Measurements from ENCODE around the gene PHACTR4.

- TF ChIP-seq, protein P1, sequence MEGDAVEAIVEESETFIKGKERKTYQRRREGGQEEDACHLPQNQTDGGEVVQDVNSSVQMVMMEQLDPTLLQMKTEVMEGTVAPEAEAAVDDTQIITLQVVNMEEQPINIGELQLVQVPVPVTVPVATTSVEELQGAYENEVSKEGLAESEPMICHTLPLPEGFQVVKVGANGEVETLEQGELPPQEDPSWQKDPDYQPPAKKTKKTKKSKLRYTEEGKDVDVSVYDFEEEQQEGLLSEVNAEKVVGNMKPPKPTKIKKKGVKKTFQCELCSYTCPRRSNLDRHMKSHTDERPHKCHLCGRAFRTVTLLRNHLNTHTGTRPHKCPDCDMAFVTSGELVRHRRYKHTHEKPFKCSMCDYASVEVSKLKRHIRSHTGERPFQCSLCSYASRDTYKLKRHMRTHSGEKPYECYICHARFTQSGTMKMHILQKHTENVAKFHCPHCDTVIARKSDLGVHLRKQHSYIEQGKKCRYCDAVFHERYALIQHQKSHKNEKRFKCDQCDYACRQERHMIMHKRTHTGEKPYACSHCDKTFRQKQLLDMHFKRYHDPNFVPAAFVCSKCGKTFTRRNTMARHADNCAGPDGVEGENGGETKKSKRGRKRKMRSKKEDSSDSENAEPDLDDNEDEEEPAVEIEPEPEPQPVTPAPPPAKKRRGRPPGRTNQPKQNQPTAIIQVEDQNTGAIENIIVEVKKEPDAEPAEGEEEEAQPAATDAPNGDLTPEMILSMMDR (IDR thresholded peaks at IDR 0.05; ENCODE audit: poor library complexity), result no peak
- TF ChIP-seq EZH2 (IDR thresholded peaks at IDR 0.05; ENCODE audit: borderline replicate concordance), result no peak
- no peak for TF ChIP-seq EZH2phosphoT487 (IDR thresholded peaks at IDR 0.05; ENCODE audit: low read depth, severe bottlenecking, unreplicated experiment)
Measured at GRCh38 chr1:28365864-28366263, 3.7 kb upstream of the PHACTR4 start.
